Measurements from ENCODE around the gene MYO3B.

The MYO3B gene

GRCh38 chr2:170196963-170197362 lies 19.0 kb downstream of the MYO3B start:
- H3K4me2 ChIP-seq (ENCODE audit: low read length), result no peak overlapping the region
- H3K4me3 ChIP-seq (ENCODE audit: low read length), result no peak overlapping the region
- no peaks in the 10 kb centered on the region for H3K9me3 ChIP-seq (ENCODE audit: insufficient read depth, low read length)
- no peaks in the 10 kb centered on the region for H4K20me1 ChIP-seq (ENCODE audit: insufficient read depth, low read length)
- TF ChIP-seq EZH2phosphoT487 (IDR thresholded peaks at IDR 0.05; ENCODE audit: low read depth) (no peak), CTCF (IDR thresholded peaks at IDR 0.05; ENCODE audit: low read depth, low read length) (no peak)
- no peak overlapping the region for H2AFZ ChIP-seq (ENCODE audit: low read depth, low read length)
- H3K27me3 ChIP-seq (ENCODE audit: low read depth, low read length), result no peaks in the 10 kb centered on the region
- H3K9ac ChIP-seq (ENCODE audit: low read length), result no peak overlapping the region
- H3K36me3 ChIP-seq (replicated peaks; ENCODE audit: low read depth, low read length), result no peaks in the 10 kb centered on the region
- H3K27ac ChIP-seq (ENCODE audit: low read length), result no peak overlapping the region
- H3K4me1 ChIP-seq (ENCODE audit: low read length), result peaks cover 9% of the 10 kb centered on the region
- no peaks in the 10 kb centered on the region for H3K79me2 ChIP-seq (ENCODE audit: low read length)

- peak overlapping the region; percentile 34 for H3K4me2 ChIP-seq (ENCODE audit: low read length)
- no peaks in the 10 kb centered on the region for H3K9me3 ChIP-seq (ENCODE audit: insufficient read depth, low read length)
- no peaks in the 10 kb centered on the region for H4K20me1 ChIP-seq (ENCODE audit: insufficient read depth, low read length)
- H3K36me3 ChIP-seq (replicated peaks; ENCODE audit: low read depth, low read length), result no peaks in the 10 kb centered on the region
- H3K79me2 ChIP-seq (ENCODE audit: low read length), result no peaks in the 10 kb centered on the region
- H3K27ac ChIP-seq (ENCODE audit: low read length), result no peak overlapping the region
- no peak overlapping the region for H3K4me3 ChIP-seq (ENCODE audit: low read length)
- H2AFZ ChIP-seq (ENCODE audit: low read depth, low read length), result no peak overlapping the region
- no peaks in the 10 kb centered on the region for H3K27me3 ChIP-seq (ENCODE audit: low read depth, low read length)
- TF ChIP-seq EZH2phosphoT487 (IDR thresholded peaks at IDR 0.05; ENCODE audit: low read depth) (no peak), CTCF (IDR thresholded peaks at IDR 0.05; ENCODE audit: low read depth, low read length) (no peak)
- no peak overlapping the region for H3K9ac ChIP-seq (ENCODE audit: low read length)
- peaks cover 16% of the 10 kb centered on the region for H3K4me1 ChIP-seq (ENCODE audit: low read length)
Observed at GRCh38 chr2:170201275-170201674, 23.3 kb downstream of the MYO3B start.

GRCh38 chr2:170201734-170202393 lies 23.9 kb downstream of the MYO3B start:
- no peaks in the 10 kb centered on the region for H3K27me3 ChIP-seq (ENCODE audit: low read depth, low read length)
- peak overlapping the region; percentile 34 for H3K4me2 ChIP-seq (ENCODE audit: low read length)
- no peaks in the 10 kb centered on the region for H4K20me1 ChIP-seq (ENCODE audit: insufficient read depth, low read length)
- H3K36me3 ChIP-seq (replicated peaks; ENCODE audit: low read depth, low read length), result no peaks in the 10 kb centered on the region
- H2AFZ ChIP-seq (ENCODE audit: low read depth, low read length), result no peak overlapping the region
- no peak for TF ChIP-seq CTCF (IDR thresholded peaks at IDR 0.05; ENCODE audit: low read depth, low read length)
- TF ChIP-seq EZH2phosphoT487 (IDR thresholded peaks at IDR 0.05; ENCODE audit: low read depth), result no peak
- no peak overlapping the region for H3K4me3 ChIP-seq (ENCODE audit: low read length)
- H3K9ac ChIP-seq (ENCODE audit: low read length), result no peak overlapping the region
- H3K79me2 ChIP-seq (ENCODE audit: low read length), result no peaks in the 10 kb centered on the region
- H3K27ac ChIP-seq (ENCODE audit: low read length), result no peak overlapping the region
- peaks cover 16% of the 10 kb centered on the region for H3K4me1 ChIP-seq (ENCODE audit: low read length)
- H3K9me3 ChIP-seq (ENCODE audit: insufficient read depth, low read length), result no peaks in the 10 kb centered on the region

- Histone ChIP-seq H3K79me2 (ENCODE audit: low read length) (no peaks in the 10 kb centered on the region), H3K4me1 (ENCODE audit: low read length) (peaks cover 16% of the 10 kb centered on the region), H2AFZ (ENCODE audit: low read depth, low read length) (no peak overlapping the region), H3K4me2 (ENCODE audit: low read length) (peak overlapping the region; percentile 34; the same call in 1 of the 2 replicates), H3K36me3 (replicated peaks; ENCODE audit: low read depth, low read length) (no peaks in the 10 kb centered on the region), H4K20me1 (ENCODE audit: insufficient read depth, low read length) (no peaks in the 10 kb centered on the region), H3K27me3 (ENCODE audit: low read depth, low read length) (no peaks in the 10 kb centered on the region), H3K9me3 (ENCODE audit: insufficient read depth, low read length) (no peaks in the 10 kb centered on the region), H3K27ac (ENCODE audit: low read length) (no peak overlapping the region), H3K9ac (ENCODE audit: low read length) (no peak overlapping the region), H3K4me3 (ENCODE audit: low read length) (no peak overlapping the region)
- TF ChIP-seq EZH2phosphoT487 (IDR thresholded peaks at IDR 0.05; ENCODE audit: low read depth) (no peak), CTCF (IDR thresholded peaks at IDR 0.05; ENCODE audit: low read depth, low read length) (no peak)
Observed at GRCh38 chr2:170202437-170202836, 24.5 kb downstream of the MYO3B start.
